Measurements from ENCODE around the gene GLIPR1L2. TPM values are rescaled to one million over a fixed set of nuclear protein-coding genes. Genes with fewer than 3 reads are reported as not detected.

The GLIPR1L2 gene
- total RNA-seq, 1 donor from 2014 or later, result 0.29 TPM

GRCh38 chr12:75459755-75460154 lies 68.9 kb downstream of the GLIPR1L2 start:
- no peak for DNase-seq (ENCODE audit: low spot score, unreplicated experiment)
- Mint-ChIP-seq H3K36me3 (ENCODE audit: insufficient read depth) (no peaks in the 10 kb centered on the region), H3K4me3 (ENCODE audit: low read depth) (no peak overlapping the region), H3K4me1 (ENCODE audit: low read depth) (no peaks in the 10 kb centered on the region), H3K9me3 (ENCODE audit: low read depth) (peaks cover 20% of the 10 kb centered on the region), H3K27ac (no peak overlapping the region), H3K27me3 (no peaks in the 10 kb centered on the region)
- no peak for TF ChIP-seq CTCF (IDR thresholded peaks at IDR 0.05; ENCODE audit: unreplicated experiment)

GRCh38 chr12:75460204-75460603 lies 69.3 kb downstream of the GLIPR1L2 start:
- DNase-seq (ENCODE audit: low spot score, unreplicated experiment), result no peak
- Mint-ChIP-seq H3K36me3 (ENCODE audit: insufficient read depth) (no peaks in the 10 kb centered on the region), H3K4me3 (ENCODE audit: low read depth) (no peak overlapping the region), H3K9me3 (ENCODE audit: low read depth) (peaks cover 20% of the 10 kb centered on the region), H3K27me3 (no peaks in the 10 kb centered on the region), H3K4me1 (ENCODE audit: low read depth) (no peaks in the 10 kb centered on the region), H3K27ac (no peak overlapping the region)
- TF ChIP-seq CTCF (IDR thresholded peaks at IDR 0.05; ENCODE audit: unreplicated experiment), result no peak

- no peak overlapping the region for H3K4me3 Mint-ChIP-seq (ENCODE audit: low read depth)
- H3K4me1 Mint-ChIP-seq (ENCODE audit: low read depth), result no peaks in the 10 kb centered on the region
- no peaks in the 10 kb centered on the region for H3K27me3 Mint-ChIP-seq
- no peak for DNase-seq (ENCODE audit: low spot score, unreplicated experiment)
- no peak overlapping the region for H3K27ac Mint-ChIP-seq
- no peak for TF ChIP-seq CTCF (IDR thresholded peaks at IDR 0.05; ENCODE audit: unreplicated experiment)
- no peaks in the 10 kb centered on the region for H3K36me3 Mint-ChIP-seq (ENCODE audit: insufficient read depth)
- peaks cover 3% of the 10 kb centered on the region for H3K9me3 Mint-ChIP-seq (ENCODE audit: low read depth)
Measured at GRCh38 chr12:75471902-75472890, 81.3 kb downstream of the GLIPR1L2 start.

- Mint-ChIP-seq H3K4me1 (ENCODE audit: low read depth) (no peaks in the 10 kb centered on the region), H3K9me3 (ENCODE audit: low read depth) (no peaks in the 10 kb centered on the region)
Measured at GRCh38 chr12:75474116-75474515, 83.2 kb downstream of the GLIPR1L2 start.

GRCh38 chr12:75476071-75476470 lies 85.2 kb downstream of the GLIPR1L2 start:
- Mint-ChIP-seq H3K27ac (no peak overlapping the region), H3K36me3 (ENCODE audit: insufficient read depth) (no peaks in the 10 kb centered on the region), H3K4me1 (ENCODE audit: low read depth) (no peaks in the 10 kb centered on the region), H3K27me3 (no peaks in the 10 kb centered on the region), H3K9me3 (ENCODE audit: low read depth) (no peaks in the 10 kb centered on the region), H3K4me3 (ENCODE audit: low read depth) (no peak overlapping the region)
- no peak for TF ChIP-seq CTCF (IDR thresholded peaks at IDR 0.05; ENCODE audit: unreplicated experiment)
- no peak for DNase-seq (ENCODE audit: low spot score, unreplicated experiment)

More at GRCh38 chr12:75474116-75474515, 83.2 kb downstream of the GLIPR1L2 start:
- DNase-seq (ENCODE audit: low spot score, unreplicated experiment), result no peak
- no peaks in the 10 kb centered on the region for H3K27me3 Mint-ChIP-seq
- H3K27ac Mint-ChIP-seq, result no peak overlapping the region
- no peak overlapping the region for H3K4me3 Mint-ChIP-seq (ENCODE audit: low read depth)
- no peaks in the 10 kb centered on the region for H3K36me3 Mint-ChIP-seq (ENCODE audit: insufficient read depth)
- TF ChIP-seq CTCF (IDR thresholded peaks at IDR 0.05; ENCODE audit: unreplicated experiment), result no peak
